Retinal pigment epithelial cell (primary cell): ENCODE results near the gene ABCD2.

Source experiments
- DNase-seq: peaks from one replicate; pipeline ENCODE4 v3.0.0-alpha.2; 2010; ENCODE audit warnings: low read depth
- H3K4me3 ChIP-seq: 2 replicates; pipeline ENCODE4 v1.5.1; 2011; ENCODE audit warnings: mild to moderate bottlenecking, low read length, control low read depth, moderate library complexity
- CTCF ChIP-seq: conservative IDR thresholded peaks from 2 replicates; pipeline ENCODE4 v1.5.1; 2011; ENCODE audit warnings: low read depth, low read length, control low read depth, inconsistent platforms

ABCD2 gene

GRCh38 chr12:39503439-39503838 is 116.2 kb downstream of the ABCD2 start:
- peak; percentile 38 for TF ChIP-seq CTCF
- H3K4me3 ChIP-seq: no peak overlapping the region
- no peak for DNase-seq

GRCh38 chr12:39502726-39503125 is 116.9 kb downstream of the ABCD2 start:
- H3K4me3 ChIP-seq: no peak overlapping the region
- no peak for TF ChIP-seq CTCF
- DNase-seq: no peak
